ENCODE data around the gene ASTL. TPM values are rescaled to one million over a fixed set of nuclear protein-coding genes. Genes with fewer than 3 reads are reported as not detected.

The ASTL gene
- total and polyA plus RNA-seq, 2 donors (not counting 3 experiments of a cell fraction or from before 2014, with no cell fraction given): not detected

GRCh38 chr2:96091711-96092572, 46.4 kb downstream of the ASTL start:
- intact Hi-C loops (cut with micrococcal nuclease) (no loop called here), dilution Hi-C loops (cut with MboI; ENCODE audit: extremely low pct_ligation_motif_present, low sequenced_read_pairs) (no loop called here)
- no peak for FAIRE-seq
- no peaks in the 10 kb centered on the region for H3K36me3 ChIP-seq (ENCODE audit: control insufficient read depth in 2 of 2, extremely low read depth in 1 of 2, insufficient read depth in 2 of 2, low read length in 2 of 2)
- TF ChIP-seq MAX (IDR thresholded peaks at IDR 0.05; ENCODE audit: insufficient read depth, insufficient read length): no peak
- TF ChIP-seq FOS (IDR thresholded peaks at IDR 0.05; ENCODE audit: borderline replicate concordance, insufficient read depth, low read length): no peak
- H2AFZ ChIP-seq (ENCODE audit: low read depth, low read length): no peak overlapping the region
- BruUV-seq (replicated peaks): no TSS peak
- DNase-seq (ENCODE audit: low read depth, low spot score): no peak
- POLR2A ChIA-PET: no interaction called here
- peaks cover 0 to 2% of the 10 kb centered on the region in 2 experiments for H3K27me3 ChIP-seq (ENCODE audit: control insufficient read depth in 2 of 2, insufficient read depth in 2 of 2, low read length in 2 of 2)
- H3K79me2 ChIP-seq (ENCODE audit: control insufficient read depth, insufficient read depth, low read length): no peaks in the 10 kb centered on the region
- CTCF ChIA-PET: interaction anchor here (0.8 kb wide), 1 partner anchor 83 kb away, joined by 3 read pairs; no protein-coding TSS in a partner anchor
- no peak overlapping the region for H3K27ac ChIP-seq (ENCODE audit: insufficient read depth, low read depth, low read length)
- no peaks in the 10 kb centered on the region for H3K9me1 ChIP-seq (replicated peaks; ENCODE audit: control insufficient read depth, extremely low read depth, insufficient read depth, low read length)
- no peak overlapping the region for H3K4me3 ChIP-seq (replicated peaks in 1 of 3; ENCODE audit: insufficient read depth in 1 of 3, low read depth in 1 of 3, low read length in 3 of 3)
- H3K9me3 ChIP-seq (replicated peaks; ENCODE audit: control insufficient read depth, insufficient read depth, low read length): no peaks in the 10 kb centered on the region
- H3K9ac ChIP-seq (replicated peaks; ENCODE audit: extremely low read depth, insufficient read depth, low read length): no peak overlapping the region
- H3K4me1 ChIP-seq (ENCODE audit: control insufficient read depth, extremely low read depth, insufficient read depth, low read length): no peaks in the 10 kb centered on the region
- no peak overlapping the region for H3K4me2 ChIP-seq (ENCODE audit: insufficient read depth, low read length)
- H4K20me1 ChIP-seq (replicated peaks; ENCODE audit: control insufficient read depth, extremely low read depth, insufficient read depth, low read length): no peaks in the 10 kb centered on the region

GRCh38 chr2:96091141-96091710, 47.1 kb downstream of the ASTL start:
- no peak for DNase-seq (ENCODE audit: low read depth, low spot score)
- Histone ChIP-seq H3K79me2 (ENCODE audit: control insufficient read depth, insufficient read depth, low read length) (no peaks in the 10 kb centered on the region), H3K27ac (ENCODE audit: insufficient read depth, low read depth, low read length) (no peak overlapping the region), H3K4me2 (ENCODE audit: insufficient read depth, low read length) (no peak overlapping the region), H3K9me3 (replicated peaks; ENCODE audit: control insufficient read depth, insufficient read depth, low read length) (no peaks in the 10 kb centered on the region), H2AFZ (ENCODE audit: low read depth, low read length) (no peak overlapping the region), H3K9me1 (replicated peaks; ENCODE audit: control insufficient read depth, extremely low read depth, insufficient read depth, low read length) (no peaks in the 10 kb centered on the region), H3K9ac (replicated peaks; ENCODE audit: extremely low read depth, insufficient read depth, low read length) (no peak overlapping the region), H3K4me1 (ENCODE audit: control insufficient read depth, extremely low read depth, insufficient read depth, low read length) (no peaks in the 10 kb centered on the region), H4K20me1 (replicated peaks; ENCODE audit: control insufficient read depth, extremely low read depth, insufficient read depth, low read length) (no peaks in the 10 kb centered on the region), H3K4me3 (replicated peaks in 1 of 3; ENCODE audit: insufficient read depth in 1 of 3, low read depth in 1 of 3, low read length in 3 of 3) (no peak overlapping the region), H3K27me3 (ENCODE audit: control insufficient read depth in 2 of 2, insufficient read depth in 2 of 2, low read length in 2 of 2) (peaks cover 0 to 2% of the 10 kb centered on the region in 2 experiments), H3K36me3 (ENCODE audit: control insufficient read depth in 2 of 2, extremely low read depth in 1 of 2, insufficient read depth in 2 of 2, low read length in 2 of 2) (no peaks in the 10 kb centered on the region)
- POLR2A ChIA-PET: no interaction called here
- FAIRE-seq: no peak
- BruUV-seq (replicated peaks): no TSS peak
- intact Hi-C loops (cut with micrococcal nuclease) (no loop called here), dilution Hi-C loops (cut with MboI; ENCODE audit: extremely low pct_ligation_motif_present, low sequenced_read_pairs) (no loop called here)
- no peak for TF ChIP-seq GATA2 (IDR thresholded peaks at IDR 0.05; ENCODE audit: insufficient read depth, insufficient read length, low read depth, low read length)
- TF ChIP-seq POLR2AphosphoS5 (IDR thresholded peaks at IDR 0.05; ENCODE audit: insufficient read depth, low read depth, low read length): no peak
- no peak for TF ChIP-seq POLR2A (IDR thresholded peaks at IDR 0.05; ENCODE audit: low read depth, low read length)
- TF ChIP-seq MAX (IDR thresholded peaks at IDR 0.05; ENCODE audit: insufficient read depth, insufficient read length): no peak
- no peak for TF ChIP-seq EZH2 (IDR thresholded peaks at IDR 0.05; ENCODE audit: borderline replicate concordance, low read depth, low read length, severe bottlenecking)
- no peak for TF ChIP-seq JUN (IDR thresholded peaks at IDR 0.05; ENCODE audit: borderline replicate concordance, insufficient read depth, insufficient read length, low read depth)
- TF ChIP-seq MYC (IDR thresholded peaks at IDR 0.05; ENCODE audit: low read depth, low read length): no peak
- TF ChIP-seq FOS (IDR thresholded peaks at IDR 0.05; ENCODE audit: borderline replicate concordance, insufficient read depth, low read length): no peak
- no peak for TF ChIP-seq CTCF (IDR thresholded peaks at IDR 0.05; ENCODE audit: extremely low read depth in 1 of 2, insufficient read depth in 1 of 2, low read depth in 1 of 2, low read length in 2 of 2)
- CTCF ChIA-PET: interaction anchor here (0.8 kb wide), 1 partner anchor 84 kb away, joined by 3 read pairs; no protein-coding TSS in a partner anchor

Measured in endothelial cell of umbilical vein (primary cell).